GM21390 (cell line): ENCODE data around the gene F10.
"Not testable (repeated sequence)": the region's sequence is repeated elsewhere in the genome, so short reads cannot be mapped to it uniquely, and the experiment has no call there.

Source experiments
- ATAC-seq: cut with Tn5 transposase; IDR thresholded peaks from one replicate; pipeline ENCODE4 v1.9.1; 2021; ENCODE audit not compliant: unreplicated experiment

F10 gene

DNA sequence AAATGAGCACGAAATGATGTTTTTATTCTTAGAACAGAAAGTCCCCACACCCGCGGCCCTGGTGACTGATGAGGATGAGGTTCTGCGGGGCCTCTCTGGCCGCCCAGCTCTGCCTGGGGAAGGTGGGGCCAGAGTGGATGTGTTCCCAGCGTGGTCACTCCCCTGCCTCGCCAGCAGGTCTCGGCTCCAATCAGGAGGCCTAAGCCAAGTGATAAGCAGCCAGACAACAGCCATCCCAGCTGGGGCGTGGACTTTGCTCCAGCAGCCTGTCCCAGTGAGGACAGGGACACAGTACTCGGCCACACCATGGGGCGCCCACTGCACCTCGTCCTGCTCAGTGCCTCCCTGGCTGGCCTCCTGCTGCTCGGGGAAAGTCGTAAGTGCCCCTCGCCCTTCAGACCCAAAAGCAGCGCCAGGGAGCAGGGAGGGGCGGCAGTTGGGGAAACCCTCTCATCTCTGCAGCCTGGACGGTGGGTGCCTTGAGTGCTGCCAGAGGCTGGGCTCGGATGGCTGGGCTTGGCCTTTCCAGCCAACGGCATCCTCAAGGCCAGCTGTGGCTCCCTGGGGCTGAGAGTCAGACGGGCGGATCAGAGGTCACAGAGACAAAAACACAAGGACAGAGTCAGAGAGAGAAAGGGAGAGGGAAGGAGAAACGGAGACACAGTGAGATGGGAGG, at the start of gene F10:
F10 (plus strand) TSS at position 250 of the 676 bp plus-strand sequence; CDS start at position 307, 57 bp downstream.
- no peak for ATAC-seq

DNA sequence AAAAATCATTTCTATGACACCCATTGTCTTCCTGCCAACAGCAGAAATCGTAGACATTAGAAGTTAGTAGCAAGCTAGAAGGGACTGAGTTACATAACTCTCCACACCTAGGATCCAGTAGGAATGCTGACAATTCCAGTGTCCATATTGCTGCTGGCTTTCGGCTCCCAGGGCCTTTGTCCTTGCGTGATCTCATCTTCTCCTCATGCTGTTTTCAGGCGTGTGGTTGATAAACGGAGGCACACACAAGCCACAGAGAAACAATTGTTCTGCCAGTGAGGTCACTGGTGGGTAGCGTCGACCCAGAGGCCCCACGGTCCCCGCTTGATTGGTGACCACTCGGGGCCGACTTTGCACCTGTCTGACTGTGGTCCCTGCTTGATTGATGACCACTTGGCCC, 48.7 kb upstream of the F10 start:
- ATAC-seq: no peak

DNA sequence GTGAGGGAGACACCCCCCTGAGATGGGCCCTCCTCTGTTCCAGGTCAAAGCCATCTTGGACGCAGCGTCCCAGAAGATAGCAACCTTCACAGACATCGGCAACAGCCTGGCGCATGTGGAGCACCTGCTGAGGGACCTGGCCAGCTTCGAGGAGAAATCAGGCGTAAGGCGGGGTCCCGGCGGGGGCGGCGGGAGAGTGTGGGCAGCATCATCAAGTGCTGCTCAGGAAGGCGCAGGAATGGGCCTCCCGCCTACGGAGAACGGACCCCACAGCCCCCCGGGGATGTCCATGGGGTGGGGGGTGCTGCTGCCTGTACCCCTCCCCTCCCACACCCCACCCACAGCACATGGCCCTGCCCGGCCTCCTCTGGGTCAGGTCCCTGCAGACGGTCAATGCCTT, 48.2 kb upstream of the F10 start:
- no peak for ATAC-seq

DNA sequence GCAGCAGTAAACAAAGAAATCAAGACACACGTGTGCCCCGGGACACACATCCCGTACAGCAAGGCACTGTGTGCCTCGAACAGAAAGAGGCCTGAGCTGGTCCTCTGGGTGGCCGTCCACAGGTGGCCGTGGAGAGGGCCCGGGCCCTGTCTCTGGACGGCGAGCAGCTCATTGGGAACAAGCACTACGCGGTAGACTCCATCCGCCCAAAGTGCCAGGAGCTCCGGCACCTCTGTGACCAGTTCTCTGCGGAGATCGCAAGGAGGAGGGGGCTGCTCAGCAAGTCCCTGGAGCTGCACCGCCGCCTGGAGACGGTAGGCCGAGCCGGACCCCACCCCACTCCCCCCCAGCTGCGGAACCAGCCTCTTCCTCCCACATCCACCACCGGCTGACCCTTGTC, 47.7 kb upstream of the F10 start:
- ATAC-seq: no peak

- ATAC-seq: no peak
Measured at GRCh38 chr13:113075711-113076110, 46.9 kb upstream of the F10 start.

GRCh38 chr13:113076681-113077401, 45.8 kb upstream of the F10 start:
- no peak for ATAC-seq

DNA sequence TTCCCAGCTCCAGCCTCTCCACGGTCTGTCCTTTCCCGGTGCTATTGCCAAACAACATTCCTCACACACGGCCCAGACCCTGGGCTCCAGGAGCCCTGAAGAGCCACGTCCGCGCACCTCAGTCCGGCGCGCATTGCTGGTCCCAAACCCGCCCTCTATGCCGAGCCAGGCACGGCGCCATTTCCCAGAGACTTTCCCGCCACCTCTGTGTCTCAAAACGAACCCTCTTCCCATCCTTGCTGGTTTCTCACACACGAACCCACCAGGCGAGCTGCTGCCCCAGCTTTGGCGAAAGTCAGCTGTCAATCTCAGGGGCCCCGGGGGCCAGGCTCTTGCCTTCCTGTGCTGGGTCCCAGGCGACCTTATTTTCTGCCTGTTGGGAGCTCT, 45.0 kb upstream of the F10 start:
- ATAC-seq: no peak

- ATAC-seq: no peak
Measured at GRCh38 chr13:113077953-113078901, 44.4 kb upstream of the F10 start.

DNA sequence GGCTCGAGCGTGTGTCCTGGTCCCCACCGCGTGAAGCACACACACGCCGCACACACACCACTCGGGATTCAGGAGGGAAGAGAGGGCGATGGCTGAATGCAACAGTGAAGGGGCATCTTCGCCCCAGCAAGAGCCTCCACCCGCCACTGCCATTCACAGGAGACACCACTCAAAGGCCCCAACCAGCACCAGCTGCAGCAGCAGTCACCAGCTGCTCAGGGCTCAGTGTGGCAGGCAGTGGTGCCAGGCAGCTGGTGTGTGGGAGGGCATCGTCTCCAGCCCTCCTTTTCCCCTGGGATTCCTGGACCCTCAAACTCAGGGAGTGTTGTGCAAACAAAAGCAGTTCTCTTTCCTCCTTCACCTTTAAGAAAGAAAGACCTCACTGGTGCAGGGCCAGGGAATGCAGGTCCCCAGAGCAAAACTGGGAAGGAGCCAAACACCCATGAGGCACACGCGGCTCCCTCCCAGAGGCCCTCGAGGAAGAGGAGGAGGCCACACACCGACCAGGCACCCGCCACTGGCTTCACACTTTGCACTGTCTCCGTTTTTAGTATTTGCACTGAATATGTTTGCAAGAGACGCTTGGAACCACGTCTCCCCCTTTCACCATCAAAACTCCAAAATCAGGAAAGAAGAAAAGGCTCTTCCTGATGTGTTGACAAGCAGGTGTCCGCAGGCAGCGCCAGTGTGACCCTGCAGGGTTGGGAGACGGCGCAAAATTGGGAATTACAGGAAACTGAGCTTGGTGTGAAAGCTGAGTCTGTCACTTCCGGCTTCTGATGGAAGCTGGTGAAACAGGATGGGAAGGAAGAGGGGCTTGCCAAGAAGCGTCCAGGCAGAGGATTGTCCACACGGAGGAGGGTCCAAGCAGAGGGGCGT, 43.5 kb upstream of the F10 start:
- ATAC-seq: no peak

DNA sequence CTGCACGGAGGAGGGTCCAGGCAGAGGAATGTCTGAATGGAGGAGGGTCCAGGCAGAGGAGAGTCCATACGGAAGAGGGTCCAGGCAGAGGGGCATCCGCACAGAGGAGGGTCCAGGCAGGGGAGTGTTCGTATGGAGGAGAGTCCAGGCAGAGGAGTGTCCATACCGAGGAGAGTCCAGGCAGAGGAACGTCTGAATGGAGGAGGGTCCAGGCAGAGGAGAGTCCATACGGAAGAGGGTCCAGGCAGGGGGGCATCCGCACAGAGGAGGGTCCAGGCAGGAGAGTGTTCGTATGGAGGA, 42.9 kb upstream of the F10 start:
- not testable (repeated sequence) for ATAC-seq

GRCh38 chr13:113080361-113080831, 42.2 kb upstream of the F10 start:
- ATAC-seq: no peak

DNA sequence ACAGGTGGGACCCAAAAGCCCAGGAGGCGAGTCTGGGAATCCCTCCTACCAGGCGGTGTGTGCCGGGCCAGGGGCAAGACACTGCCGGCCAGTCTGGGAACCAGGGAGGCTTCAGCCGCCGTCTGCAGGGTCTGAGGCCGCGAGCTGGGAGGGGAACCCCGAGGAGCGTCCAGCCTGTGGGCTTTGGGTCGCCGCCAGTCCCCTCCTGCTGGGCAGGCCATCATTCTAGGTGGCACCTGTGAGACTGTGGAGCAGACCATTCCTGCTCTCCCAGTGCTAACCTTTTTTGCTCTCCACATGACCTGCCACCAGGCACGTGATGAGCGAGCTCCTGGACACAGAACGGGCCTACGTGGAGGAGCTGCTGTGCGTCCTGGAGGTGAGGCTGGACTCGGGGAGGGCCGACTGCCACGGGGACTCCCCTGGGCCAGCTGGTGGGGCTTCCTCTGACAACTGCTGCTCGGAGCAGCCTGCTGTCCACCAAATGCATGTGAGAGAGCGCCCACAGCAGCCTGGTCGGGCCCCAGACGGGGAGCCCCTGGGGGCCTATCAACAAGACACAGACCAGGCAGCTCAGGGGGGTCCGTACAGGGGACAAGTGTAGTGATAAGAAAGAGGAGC, 41.6 kb upstream of the F10 start:
- ATAC-seq: no peak

GRCh38 chr13:113082198-113083021, 40.2 kb upstream of the F10 start:
- no peak for ATAC-seq

- ATAC-seq: no peak
Measured at GRCh38 chr13:113083022-113083373, 39.6 kb upstream of the F10 start.

DNA sequence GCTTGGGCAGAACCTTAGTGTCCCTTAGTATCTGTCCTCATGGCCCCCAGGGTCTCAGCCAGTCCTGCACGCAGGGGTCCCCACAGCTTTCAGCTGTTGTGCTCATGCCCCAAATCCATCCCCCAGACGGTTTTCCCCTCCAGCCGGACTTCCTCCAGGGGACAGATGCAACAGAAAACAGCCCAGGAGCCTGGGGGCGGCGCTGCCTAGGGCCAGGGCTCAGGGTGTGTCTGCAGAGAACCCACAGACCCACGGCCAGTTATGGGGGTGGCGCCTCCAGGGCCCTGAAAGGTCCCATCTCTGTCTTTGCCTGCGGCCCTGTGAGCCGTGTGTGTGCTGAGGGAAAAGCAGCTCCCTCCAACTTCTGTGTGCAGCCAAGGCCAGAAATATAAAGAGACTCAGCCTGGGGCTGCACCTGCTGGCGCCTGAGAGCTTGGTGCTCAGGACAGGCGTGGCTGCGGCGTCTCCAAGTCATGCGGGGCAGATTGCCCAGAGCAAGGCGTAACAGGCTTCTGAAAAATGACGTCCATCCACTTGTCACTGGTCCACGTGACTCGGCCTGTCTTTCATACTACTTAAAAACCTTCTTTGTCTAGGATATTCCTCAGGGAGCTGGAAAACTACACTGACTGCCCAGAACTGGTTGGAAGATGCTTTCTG, 39.1 kb upstream of the F10 start:
- ATAC-seq: no peak

DNA sequence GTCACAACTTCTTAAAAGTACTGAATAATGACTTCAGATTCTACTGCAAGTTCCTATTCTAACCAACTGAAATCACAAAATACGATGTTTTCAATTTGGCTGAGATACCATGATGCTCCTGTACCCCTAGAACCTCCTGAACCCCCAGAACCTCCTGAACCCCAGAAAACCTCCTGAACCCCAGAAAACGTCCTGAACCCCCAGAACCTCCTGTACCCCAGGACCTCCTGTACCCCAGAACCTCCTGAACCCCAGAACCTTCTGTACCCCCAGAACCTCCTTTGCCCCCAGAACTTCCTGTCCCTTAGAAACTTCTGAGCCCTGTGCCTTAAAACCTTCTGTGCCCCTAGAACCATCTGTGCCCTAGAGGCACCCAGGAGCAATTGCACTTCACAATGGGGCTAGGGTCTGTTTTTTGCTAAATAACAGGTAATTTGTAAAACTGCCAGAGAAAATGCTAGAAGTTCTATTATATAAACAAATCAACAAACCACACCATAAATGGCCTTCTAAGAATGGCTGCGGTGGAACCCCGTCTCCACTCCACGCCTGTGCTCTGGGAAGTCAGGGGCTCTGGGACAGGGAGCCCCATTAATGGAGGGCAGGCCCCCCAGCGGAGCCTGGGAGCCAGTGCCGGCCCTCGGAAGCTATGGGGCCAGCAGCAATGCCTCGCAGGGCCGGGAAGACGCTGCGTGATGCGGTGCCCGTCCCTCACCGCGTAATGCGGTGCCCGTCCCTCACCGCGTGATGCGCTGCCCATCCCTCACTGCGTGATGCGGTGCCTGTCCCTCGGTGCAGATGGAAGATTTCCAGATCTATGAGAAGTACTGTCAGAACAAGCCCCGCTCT, 38.3 kb upstream of the F10 start:
- ATAC-seq: no peak

- no peak for ATAC-seq
Measured at GRCh38 chr13:113084943-113085540, 37.6 kb upstream of the F10 start.
